ES-I3 (cell line): ENCODE measurements around the gene PTPRE.

Experiments
- H3K36me3 ChIP-seq: 2 replicates; pipeline ENCODE4 v1.6.1; 2013; ENCODE audit warnings: mild to moderate bottlenecking, low read length, control low read depth, moderate library complexity; ENCODE audit not compliant: insufficient read depth
- H3K4me1 ChIP-seq: 2 replicates; pipeline ENCODE4 v1.6.1; 2013; ENCODE audit warnings: mild to moderate bottlenecking, control low read depth, low read length; ENCODE audit not compliant: insufficient read depth
- H3K9ac ChIP-seq: 2 replicates; pipeline ENCODE4 v1.6.1; 2013; ENCODE audit warnings: low read depth, mild to moderate bottlenecking, low read length, moderate library complexity
- H3K9me3 ChIP-seq: 2 replicates; pipeline ENCODE4 v1.6.1; 2013; ENCODE audit warnings: mild to moderate bottlenecking, low read length, moderate library complexity; ENCODE audit not compliant: control insufficient read depth, insufficient read depth

PTPRE gene

GRCh38 chr10:128095027-128095752, 188.3 kb downstream of the PTPRE start:
- Histone ChIP-seq H3K4me1 (no peaks in the 10 kb centered on the region), H3K9ac (no peak overlapping the region), H3K36me3 (no peaks in the 10 kb centered on the region; the same call in 1 of the 2 replicates), H3K9me3 (no peaks in the 10 kb centered on the region)

GRCh38 chr10:128095753-128096469, 189.0 kb downstream of the PTPRE start:
- Histone ChIP-seq H3K4me1 (no peaks in the 10 kb centered on the region), H3K9me3 (no peaks in the 10 kb centered on the region), H3K9ac (no peak overlapping the region), H3K36me3 (no peaks in the 10 kb centered on the region; the same call in 1 of the 2 replicates)

GRCh38 chr10:128096486-128097199, 189.7 kb downstream of the PTPRE start:
- Histone ChIP-seq H3K4me1 (no peaks in the 10 kb centered on the region), H3K9ac (no peak overlapping the region), H3K9me3 (no peaks in the 10 kb centered on the region), H3K36me3 (peaks cover 2% of the 10 kb centered on the region; the same call in 1 of the 2 replicates)

GRCh38 chr10:128097783-128098182, 190.9 kb downstream of the PTPRE start:
- Histone ChIP-seq H3K9me3 (no peaks in the 10 kb centered on the region), H3K36me3 (peaks cover 2% of the 10 kb centered on the region; the same call in 1 of the 2 replicates), H3K4me1 (no peaks in the 10 kb centered on the region), H3K9ac (no peak overlapping the region)

- Histone ChIP-seq H3K4me1 (no peaks in the 10 kb centered on the region), H3K36me3 (peaks cover 2% of the 10 kb centered on the region; the same call in 1 of the 2 replicates), H3K9me3 (no peaks in the 10 kb centered on the region), H3K9ac (no peak overlapping the region)
These were observed 191.7 kb downstream of the PTPRE start for GRCh38 chr10:128098631-128099030.

DNA sequence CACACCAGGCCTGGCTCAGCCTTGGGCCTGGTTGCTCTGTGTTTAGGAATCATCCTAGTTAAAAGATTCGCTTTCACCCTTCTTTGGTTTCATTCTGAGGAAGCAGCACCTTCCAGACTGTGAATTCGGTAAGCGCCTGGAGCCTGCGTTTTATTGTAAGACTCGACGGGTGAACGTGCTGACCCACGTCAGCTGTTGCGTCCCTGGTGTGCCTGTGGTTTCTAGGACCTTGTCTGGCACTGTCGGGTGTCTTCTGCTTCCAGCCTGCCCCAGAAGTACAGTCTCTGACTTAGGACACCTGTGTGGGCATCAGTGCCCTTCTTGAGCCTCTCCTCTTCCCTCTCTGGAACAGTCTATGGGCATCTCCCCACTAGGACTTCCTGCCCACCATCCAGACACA, 193.0 kb downstream of the PTPRE start:
- Histone ChIP-seq H3K9ac (no peak overlapping the region), H3K9me3 (no peaks in the 10 kb centered on the region), H3K36me3 (peaks cover 2% of the 10 kb centered on the region; the same call in 1 of the 2 replicates), H3K4me1 (no peaks in the 10 kb centered on the region)

- Histone ChIP-seq H3K36me3 (peaks cover 15% of the 10 kb centered on the region), H3K9me3 (no peaks in the 10 kb centered on the region), H3K4me1 (no peaks in the 10 kb centered on the region), H3K9ac (no peak overlapping the region)
These were observed 195.0 kb downstream of the PTPRE start for GRCh38 chr10:128101901-128102300.

DNA sequence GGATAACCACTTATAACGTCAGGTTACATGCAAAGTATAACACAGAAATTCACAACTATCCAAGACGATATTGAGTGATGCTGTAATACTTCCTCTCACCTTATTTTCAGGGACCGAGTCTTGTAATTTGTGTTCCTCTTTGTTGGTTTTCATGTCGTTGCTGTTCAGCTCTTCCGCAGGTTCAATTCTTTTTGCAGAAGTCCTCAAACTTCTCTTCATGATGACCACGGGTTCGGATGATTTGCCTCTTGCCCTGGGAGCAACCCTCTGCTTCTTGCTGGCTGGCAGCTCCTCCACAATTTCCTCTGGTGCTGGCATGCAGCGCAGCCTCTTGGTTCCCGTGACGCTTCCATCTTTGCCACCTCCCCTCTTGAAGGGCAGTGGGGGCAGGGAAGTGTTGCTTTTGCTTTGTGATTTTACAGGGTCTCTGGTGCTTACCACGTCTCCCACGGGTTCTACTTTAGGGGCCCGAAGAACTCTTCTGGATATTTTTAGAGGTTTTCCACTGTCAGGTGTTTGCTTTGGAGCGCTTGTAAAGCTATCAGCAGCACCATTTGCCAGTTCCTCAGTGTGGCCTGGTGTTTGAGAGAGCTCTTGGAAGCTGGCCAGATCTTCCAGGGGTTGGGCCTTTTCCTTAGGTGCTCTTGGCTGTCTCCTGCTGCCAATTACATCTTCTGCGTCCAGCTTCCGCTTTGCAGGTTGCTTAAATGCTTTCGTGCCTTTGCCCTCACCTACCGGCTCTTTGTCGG, 195.8 kb downstream of the PTPRE start:
- Histone ChIP-seq H3K9me3 (no peaks in the 10 kb centered on the region), H3K36me3 (peaks cover 22% of the 10 kb centered on the region), H3K4me1 (no peaks in the 10 kb centered on the region), H3K9ac (no peak overlapping the region)

DNA sequence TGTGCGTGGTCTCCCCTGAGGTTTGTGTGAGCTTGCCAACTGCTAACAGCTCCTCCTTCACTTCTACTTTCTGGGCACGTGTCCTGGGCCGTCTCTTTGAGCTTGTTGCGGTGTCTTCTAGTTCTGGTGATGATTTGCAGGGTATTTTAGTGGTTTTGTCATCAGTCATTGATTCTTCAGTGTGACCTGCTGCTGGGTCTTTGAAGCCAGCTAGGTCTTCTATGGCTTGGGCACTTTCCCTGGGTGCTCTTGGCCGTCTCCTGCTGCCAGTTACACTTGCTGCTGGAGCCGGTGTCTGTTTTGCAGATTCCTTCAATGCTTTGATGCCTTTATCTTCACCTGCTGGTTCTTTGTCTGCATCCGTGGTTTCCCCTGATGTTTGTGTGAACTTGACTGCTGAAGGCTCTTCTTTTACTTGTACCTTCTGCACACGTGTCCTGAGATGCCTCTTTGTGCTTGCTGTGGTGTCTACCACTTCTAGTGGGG, 196.4 kb downstream of the PTPRE start:
- Histone ChIP-seq H3K4me1 (no peaks in the 10 kb centered on the region), H3K9ac (no peak overlapping the region), H3K9me3 (no peaks in the 10 kb centered on the region), H3K36me3 (peaks cover 28% of the 10 kb centered on the region)

DNA sequence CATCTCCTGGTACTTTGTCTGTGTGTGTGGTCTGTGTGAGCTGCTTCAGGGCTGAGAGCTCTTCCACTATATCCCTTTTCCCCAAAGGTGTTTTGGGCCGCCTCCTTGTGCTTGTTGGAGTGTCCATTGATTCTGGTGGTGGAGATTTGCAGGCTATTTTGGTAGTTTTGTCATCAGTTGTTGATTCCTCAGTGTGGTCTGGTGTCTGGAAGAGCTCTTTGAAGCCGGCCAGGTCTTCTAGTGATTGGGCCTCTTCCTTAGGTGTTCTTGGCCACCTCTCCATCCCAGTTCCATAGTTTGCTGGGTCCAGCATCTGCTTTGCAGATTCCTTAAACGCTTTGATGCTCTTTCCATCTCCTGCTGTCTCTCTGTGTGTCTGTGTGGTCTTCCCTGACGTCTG, 198.5 kb downstream of the PTPRE start:
- H3K36me3 ChIP-seq = peaks cover 43% of the 10 kb centered on the region
- H3K9ac ChIP-seq = no peak overlapping the region
- H3K4me1 ChIP-seq = no peaks in the 10 kb centered on the region
- H3K9me3 ChIP-seq = no peaks in the 10 kb centered on the region

- Histone ChIP-seq H3K9ac (no peak overlapping the region), H3K36me3 (peaks cover 67% of the 10 kb centered on the region), H3K4me1 (no peaks in the 10 kb centered on the region), H3K9me3 (no peaks in the 10 kb centered on the region)
These were observed 202.8 kb downstream of the PTPRE start for GRCh38 chr10:128109707-128110106.

DNA sequence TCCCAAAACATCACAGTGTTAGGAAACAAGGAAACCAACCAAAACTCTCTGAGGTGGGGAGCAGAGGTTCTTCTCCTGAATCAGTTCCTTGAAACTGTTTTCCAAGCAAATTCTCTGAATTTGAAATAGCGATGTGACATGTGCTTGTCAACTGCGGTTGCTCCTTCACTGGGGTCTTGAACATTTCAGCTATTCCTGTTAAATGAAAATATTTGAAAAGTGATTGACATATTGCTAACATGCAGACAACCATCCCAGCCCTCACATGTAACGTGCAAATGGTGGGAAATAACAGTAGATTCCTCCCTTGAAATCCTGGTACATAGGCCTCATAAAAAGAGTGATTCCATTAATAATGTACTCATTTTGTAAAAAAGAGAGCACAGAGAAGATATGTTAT, 203.4 kb downstream of the PTPRE start:
- Histone ChIP-seq H3K36me3 (peaks cover 71% of the 10 kb centered on the region), H3K4me1 (no peaks in the 10 kb centered on the region), H3K9ac (no peak overlapping the region), H3K9me3 (no peaks in the 10 kb centered on the region)

DNA sequence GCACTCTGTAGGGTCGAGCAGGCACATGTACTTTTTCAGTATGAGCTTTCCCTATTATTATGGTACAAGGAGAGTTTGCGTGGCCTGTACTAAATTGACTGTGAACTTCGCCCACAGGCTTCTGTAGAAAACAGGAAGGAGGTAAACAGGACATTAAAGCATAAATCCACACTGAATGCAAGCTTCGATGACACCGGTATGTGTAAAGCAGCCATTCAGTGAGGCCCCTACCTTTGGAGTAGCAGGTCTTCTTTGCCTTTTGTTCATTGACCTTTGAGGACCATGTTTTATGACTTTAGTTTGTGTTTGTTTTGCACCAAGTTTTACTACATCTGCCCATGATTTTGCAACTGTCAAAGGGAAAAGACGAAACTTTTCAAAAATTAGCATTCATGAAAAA, 204.8 kb downstream of the PTPRE start:
- no peaks in the 10 kb centered on the region for H3K4me1 ChIP-seq
- H3K36me3 ChIP-seq = peaks cover 71% of the 10 kb centered on the region
- no peak overlapping the region for H3K9ac ChIP-seq
- H3K9me3 ChIP-seq = no peaks in the 10 kb centered on the region

DNA sequence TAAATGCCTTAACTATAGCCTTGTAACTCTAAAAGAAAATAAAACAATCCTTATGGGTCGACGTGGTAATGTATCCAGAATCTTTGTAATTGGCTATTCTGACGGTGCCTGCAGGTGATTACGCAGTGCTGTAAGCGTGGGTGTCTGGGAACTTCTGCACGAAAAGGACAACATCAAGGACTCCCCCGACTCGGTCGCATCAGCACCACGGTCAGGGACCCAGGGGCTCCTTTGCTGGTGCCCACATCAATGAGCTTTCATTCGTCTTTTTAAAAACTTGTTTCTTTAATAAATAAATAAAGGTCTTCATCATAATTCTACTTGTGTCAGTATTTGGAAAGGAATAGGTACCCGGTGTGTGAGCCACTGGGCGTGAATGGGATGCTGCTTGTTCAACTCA, 206.1 kb downstream of the PTPRE start:
- Histone ChIP-seq H3K9ac (no peak overlapping the region), H3K4me1 (no peaks in the 10 kb centered on the region), H3K36me3 (peaks cover 62% of the 10 kb centered on the region), H3K9me3 (no peaks in the 10 kb centered on the region)
